ENCODE results near the gene LYSMD3. TPM values are rescaled to one million over a fixed set of nuclear protein-coding genes. Genes with fewer than 3 reads are reported as not detected.

Gene LYSMD3
- total and polyA plus RNA-seq, 4 donors = 11.5 to 26.8 (median 13.9) TPM

DNA sequence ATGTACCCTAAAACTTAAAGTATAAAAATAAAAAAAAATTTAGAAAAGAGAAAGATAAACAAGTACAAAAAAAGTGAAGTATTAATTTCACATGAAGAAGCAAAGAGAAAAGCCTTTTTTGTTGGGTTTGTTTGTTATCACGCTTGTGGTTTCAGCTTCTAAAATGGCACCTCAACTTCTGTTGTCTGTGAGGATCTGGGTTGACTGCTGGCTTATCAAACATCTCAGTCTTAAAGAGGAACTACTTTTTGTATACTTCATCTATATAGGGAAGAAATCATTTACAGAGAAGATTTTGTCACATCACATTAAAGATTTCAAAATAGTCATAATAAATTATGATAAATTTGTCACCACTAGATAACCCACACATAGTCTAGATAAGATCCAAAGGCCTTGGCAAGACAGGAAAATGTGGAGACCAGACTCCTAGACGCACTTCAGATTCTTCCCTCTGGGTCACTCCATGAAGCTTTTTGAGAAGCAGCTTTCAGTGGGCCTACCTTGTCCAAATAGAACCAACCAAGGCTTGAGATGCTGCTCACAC lies 20.4 kb upstream of the LYSMD3 start:
- no peak for DNase-seq (ENCODE audit: low read depth in 4 of 6, low spot score in 6 of 6)
- no peaks in the 10 kb centered on the region for H3K4me1 ChIP-seq (ENCODE audit: control insufficient read depth, insufficient read depth, low read length)
- H3K27ac ChIP-seq (ENCODE audit: low read depth, low read length) = no peak overlapping the region
- no peaks in the 10 kb centered on the region for H3K36me3 ChIP-seq (ENCODE audit: control insufficient read depth, insufficient read depth, low read length)
- WGBS (ENCODE audit: insufficient coverage) = no CpG with 5 or more reads among the region's 2 CpGs
- H3K4me3 ChIP-seq (ENCODE audit: low read depth, low read length) = no peak overlapping the region
- no peaks in the 10 kb centered on the region for H3K9me3 ChIP-seq (ENCODE audit: control insufficient read depth, insufficient read depth, low read length)
- no peaks in the 10 kb centered on the region for H3K27me3 ChIP-seq (ENCODE audit: control insufficient read depth, insufficient read depth, low read length)

DNA sequence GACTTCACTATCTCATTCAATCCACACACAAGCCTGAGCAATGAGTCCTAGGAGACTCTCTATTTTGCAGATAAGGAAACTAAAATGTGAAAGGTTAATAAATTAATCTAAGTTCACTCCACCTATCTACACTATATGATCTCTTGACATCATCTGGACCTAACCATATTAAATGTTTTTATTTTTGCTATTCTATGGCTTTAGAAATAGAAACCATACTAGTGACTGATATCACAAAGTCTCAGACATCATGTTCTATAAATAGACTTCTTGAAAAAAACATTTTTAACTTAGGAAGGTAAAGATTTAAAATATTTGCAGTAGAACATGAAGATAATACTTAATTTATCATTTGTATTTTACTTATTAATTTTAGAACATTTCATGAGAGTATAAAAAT lies 19.8 kb upstream of the LYSMD3 start:
- Histone ChIP-seq H3K27me3 (ENCODE audit: control insufficient read depth, insufficient read depth, low read length) (no peaks in the 10 kb centered on the region), H3K4me1 (ENCODE audit: control insufficient read depth, insufficient read depth, low read length) (no peaks in the 10 kb centered on the region), H3K36me3 (ENCODE audit: control insufficient read depth, insufficient read depth, low read length) (no peaks in the 10 kb centered on the region), H3K4me3 (ENCODE audit: low read depth, low read length) (no peak overlapping the region), H3K27ac (ENCODE audit: low read depth, low read length) (no peak overlapping the region), H3K9me3 (ENCODE audit: control insufficient read depth, insufficient read depth, low read length) (no peaks in the 10 kb centered on the region)
- no peak for DNase-seq (ENCODE audit: low read depth in 4 of 6, low spot score in 6 of 6)

DNA sequence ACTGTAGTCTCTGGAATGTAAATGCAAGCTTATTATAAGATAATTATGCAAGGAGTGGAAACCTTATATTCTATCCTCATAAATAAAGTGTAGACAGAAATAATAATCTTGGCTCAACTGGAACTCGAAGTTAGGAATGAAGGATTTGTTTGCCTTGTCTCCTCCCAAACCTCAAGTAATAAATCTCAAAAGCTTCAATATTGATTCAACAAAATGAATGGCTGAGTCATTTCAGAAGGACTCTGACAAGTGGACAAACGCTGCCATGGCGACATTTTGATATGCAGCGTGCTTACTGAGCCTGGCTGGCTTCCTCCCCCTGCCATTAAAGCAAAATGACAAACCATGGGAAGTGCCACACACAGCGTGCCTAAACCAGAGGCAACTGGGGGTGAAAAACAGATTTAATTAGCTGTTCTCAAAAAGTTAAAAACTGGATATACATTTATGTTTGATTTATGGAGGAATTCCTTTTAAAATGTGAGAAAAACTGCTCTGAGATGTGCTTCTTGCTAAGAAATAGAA lies 18.7 kb upstream of the LYSMD3 start:
- H3K9me3 ChIP-seq (ENCODE audit: control insufficient read depth, insufficient read depth, low read length) = no peaks in the 10 kb centered on the region
- no peak overlapping the region for H3K4me3 ChIP-seq (ENCODE audit: low read depth, low read length)
- H3K36me3 ChIP-seq (ENCODE audit: control insufficient read depth, insufficient read depth, low read length) = no peaks in the 10 kb centered on the region
- H3K27ac ChIP-seq (ENCODE audit: low read depth, low read length) = no peak overlapping the region
- DNase-seq (ENCODE audit: low read depth in 4 of 6, low spot score in 6 of 6) = peak in 1 of 6 donors; percentile 54
- H3K27me3 ChIP-seq (ENCODE audit: control insufficient read depth, insufficient read depth, low read length) = no peaks in the 10 kb centered on the region
- no peaks in the 10 kb centered on the region for H3K4me1 ChIP-seq (ENCODE audit: control insufficient read depth, insufficient read depth, low read length)
- WGBS (ENCODE audit: insufficient coverage) = 23% methylated on average over 3 of the region's 5 CpGs

DNA sequence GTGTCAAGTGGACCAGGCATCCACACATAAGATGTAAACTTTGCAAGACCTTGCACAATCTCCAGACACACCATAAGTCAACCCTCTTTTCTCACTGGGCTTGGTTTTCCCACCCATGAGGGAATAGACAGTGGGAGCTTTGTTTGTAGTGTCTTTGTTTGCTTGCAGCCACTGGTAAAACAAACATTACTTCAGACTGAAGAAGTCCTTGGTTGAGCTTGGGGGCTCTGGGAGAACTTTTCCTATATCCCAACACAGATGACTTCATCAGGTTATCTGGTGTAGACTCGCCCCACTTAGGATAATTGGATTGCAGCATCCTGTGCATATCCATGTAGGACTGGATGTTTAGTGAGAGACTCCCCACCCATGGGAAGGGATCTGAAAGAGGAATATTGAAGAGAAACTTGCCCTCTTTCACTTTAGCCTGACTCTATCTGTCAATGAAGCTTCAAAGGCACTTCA lies 17.7 kb upstream of the LYSMD3 start:
- no peaks in the 10 kb centered on the region for H3K36me3 ChIP-seq (ENCODE audit: control insufficient read depth, insufficient read depth, low read length)
- H3K4me3 ChIP-seq (ENCODE audit: low read depth, low read length) = no peak overlapping the region
- no peaks in the 10 kb centered on the region for H3K27me3 ChIP-seq (ENCODE audit: control insufficient read depth, insufficient read depth, low read length)
- H3K27ac ChIP-seq (ENCODE audit: low read depth, low read length) = peak overlapping the region; percentile 15
- H3K4me1 ChIP-seq (ENCODE audit: control insufficient read depth, insufficient read depth, low read length) = no peaks in the 10 kb centered on the region
- WGBS (ENCODE audit: insufficient coverage) = no CpG with 5 or more reads among the region's 1 CpG
- peak in 1 of 6 donors; percentile 51 for DNase-seq (ENCODE audit: low read depth in 4 of 6, low spot score in 6 of 6)
- no peaks in the 10 kb centered on the region for H3K9me3 ChIP-seq (ENCODE audit: control insufficient read depth, insufficient read depth, low read length)

DNA sequence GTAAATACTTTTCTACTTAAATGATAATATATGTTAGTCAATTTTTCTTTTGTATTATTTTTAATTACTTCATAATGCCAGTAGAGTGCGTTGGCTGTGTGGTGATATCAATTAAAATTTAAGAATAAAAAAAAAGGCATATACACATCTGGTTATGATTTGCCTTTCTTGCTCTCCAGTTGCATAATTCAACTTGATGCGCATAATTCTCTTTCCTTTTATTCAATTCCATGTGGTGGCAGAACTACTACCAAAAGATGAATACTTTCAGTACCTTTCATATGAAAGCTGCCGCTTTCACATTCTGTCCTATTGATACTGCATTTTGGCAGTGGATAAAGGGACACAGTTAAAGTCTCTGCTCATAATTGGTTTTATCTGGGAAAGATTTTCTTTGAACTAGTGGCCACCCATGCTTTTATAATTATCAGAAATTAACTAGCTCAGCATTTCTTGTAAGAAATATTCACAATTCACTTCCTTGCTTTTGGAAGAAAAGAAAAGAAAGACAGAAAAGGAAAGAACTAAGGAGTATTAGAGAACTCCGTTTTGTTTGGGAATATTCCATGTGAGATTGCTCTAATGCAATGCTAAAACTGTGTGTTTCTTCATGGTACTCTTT lies 16.9 kb upstream of the LYSMD3 start:
- Histone ChIP-seq H3K27ac (ENCODE audit: low read depth, low read length) (no peak overlapping the region), H3K4me3 (ENCODE audit: low read depth, low read length) (no peak overlapping the region), H3K4me1 (ENCODE audit: control insufficient read depth, insufficient read depth, low read length) (no peaks in the 10 kb centered on the region), H3K9me3 (ENCODE audit: control insufficient read depth, insufficient read depth, low read length) (no peaks in the 10 kb centered on the region), H3K27me3 (ENCODE audit: control insufficient read depth, insufficient read depth, low read length) (no peaks in the 10 kb centered on the region), H3K36me3 (ENCODE audit: control insufficient read depth, insufficient read depth, low read length) (no peaks in the 10 kb centered on the region)
- no CpG with 5 or more reads among the region's 4 CpGs for WGBS (ENCODE audit: insufficient coverage)
- no peak for DNase-seq (ENCODE audit: low read depth in 4 of 6, low spot score in 6 of 6)

DNA sequence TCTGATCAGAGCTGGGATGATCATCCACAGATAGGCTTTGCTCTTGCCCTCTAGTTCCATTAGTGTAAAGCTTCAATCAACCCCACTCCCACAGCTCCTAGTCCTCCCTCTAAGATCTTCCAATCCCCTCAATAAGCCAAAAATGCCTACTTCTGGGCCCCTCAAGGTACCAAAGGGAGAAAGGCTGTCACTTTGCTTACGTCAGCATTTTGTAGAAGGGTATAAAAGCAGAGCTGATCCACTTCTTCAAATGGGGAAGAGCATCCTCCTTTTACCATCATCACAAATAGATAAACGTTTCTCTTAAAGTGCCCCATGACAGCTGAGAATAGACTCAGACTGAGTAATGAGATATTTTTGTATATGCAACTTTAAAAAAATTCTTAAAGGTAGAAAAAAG lies 16.1 kb upstream of the LYSMD3 start:
- Histone ChIP-seq H3K27me3 (ENCODE audit: control insufficient read depth, insufficient read depth, low read length) (no peaks in the 10 kb centered on the region), H3K27ac (ENCODE audit: low read depth, low read length) (no peak overlapping the region), H3K4me3 (ENCODE audit: low read depth, low read length) (no peak overlapping the region), H3K4me1 (ENCODE audit: control insufficient read depth, insufficient read depth, low read length) (no peaks in the 10 kb centered on the region), H3K36me3 (ENCODE audit: control insufficient read depth, insufficient read depth, low read length) (no peaks in the 10 kb centered on the region), H3K9me3 (ENCODE audit: control insufficient read depth, insufficient read depth, low read length) (no peaks in the 10 kb centered on the region)
- no peak for DNase-seq (ENCODE audit: low read depth in 4 of 6, low spot score in 6 of 6)
- WGBS (ENCODE audit: insufficient coverage) = no CpG with 5 or more reads among the region's 2 CpGs

DNA sequence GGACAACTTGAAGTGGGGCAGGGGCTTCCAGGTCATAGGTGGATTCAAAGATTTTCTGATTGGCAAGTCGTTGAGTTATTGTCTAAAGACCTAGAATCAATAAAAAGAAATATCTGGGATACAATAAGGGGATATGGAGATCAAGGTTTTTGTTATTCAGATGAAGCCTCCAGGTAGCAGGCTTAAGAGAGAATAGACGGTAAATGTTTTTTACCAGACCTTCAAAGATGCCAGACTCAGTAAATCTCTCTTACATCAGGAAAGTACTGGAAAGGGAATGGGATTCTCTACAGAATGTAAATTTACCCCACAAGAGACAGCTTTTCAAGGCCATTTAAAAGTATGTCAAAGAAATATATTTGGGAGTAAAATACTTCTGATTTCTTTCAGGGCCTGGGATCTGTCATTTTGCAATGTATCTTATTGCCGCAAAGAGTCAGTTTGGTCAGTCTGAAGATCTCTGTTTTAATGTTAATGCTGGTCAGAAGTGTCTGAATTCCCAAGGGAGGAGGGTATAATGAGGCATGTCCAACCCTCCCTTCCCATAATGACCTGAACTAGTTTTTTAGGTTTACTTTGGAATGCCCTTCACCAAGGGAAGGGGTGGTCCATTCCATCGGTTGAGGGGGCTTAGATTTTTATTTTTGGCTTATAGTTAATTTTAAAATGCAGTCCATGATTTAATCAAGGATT lies 13.6 kb upstream of the LYSMD3 start:
- no peaks in the 10 kb centered on the region for H3K36me3 ChIP-seq (ENCODE audit: control insufficient read depth, insufficient read depth, low read length)
- 67% methylated on average over 1 of the region's 4 CpGs for WGBS (ENCODE audit: insufficient coverage)

DNA sequence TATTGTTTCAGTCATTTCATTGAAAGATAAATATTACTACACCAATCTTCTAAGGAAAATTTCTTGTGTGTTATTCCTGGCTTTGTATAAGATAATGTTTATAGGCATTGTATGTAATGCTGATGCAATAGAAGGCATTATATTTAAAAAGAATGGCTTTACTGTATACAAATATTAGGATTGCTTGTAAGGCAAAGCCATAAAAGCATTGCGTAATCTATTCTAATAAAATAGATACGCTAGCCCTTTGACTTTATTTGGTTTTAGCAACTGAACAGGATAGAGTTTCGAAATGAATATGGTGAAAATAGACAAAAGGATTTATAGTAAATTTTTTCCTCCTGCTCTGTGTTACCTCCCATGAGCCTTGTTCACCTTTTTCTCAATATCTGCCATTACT lies 5.5 kb upstream of the LYSMD3 start:
- no peak for DNase-seq (ENCODE audit: low read depth in 4 of 6, low spot score in 6 of 6)
- H3K27ac ChIP-seq (ENCODE audit: low read depth, low read length) = no peak overlapping the region
- no CpG with 5 or more reads among the region's 3 CpGs for WGBS (ENCODE audit: insufficient coverage)
- no peaks in the 10 kb centered on the region for H3K4me1 ChIP-seq (ENCODE audit: control insufficient read depth, insufficient read depth, low read length)
- H3K4me3 ChIP-seq (ENCODE audit: low read depth, low read length) = no peak overlapping the region
- no peaks in the 10 kb centered on the region for H3K27me3 ChIP-seq (ENCODE audit: control insufficient read depth, insufficient read depth, low read length)
- no peaks in the 10 kb centered on the region for H3K9me3 ChIP-seq (ENCODE audit: control insufficient read depth, insufficient read depth, low read length)
- no peaks in the 10 kb centered on the region for H3K36me3 ChIP-seq (ENCODE audit: control insufficient read depth, insufficient read depth, low read length)

More for the DNA sequence above, 13.6 kb upstream of the LYSMD3 start:
- Histone ChIP-seq H3K4me1 (ENCODE audit: control insufficient read depth, insufficient read depth, low read length) (no peaks in the 10 kb centered on the region), H3K27me3 (ENCODE audit: control insufficient read depth, insufficient read depth, low read length) (no peaks in the 10 kb centered on the region), H3K9me3 (ENCODE audit: control insufficient read depth, insufficient read depth, low read length) (no peaks in the 10 kb centered on the region), H3K27ac (ENCODE audit: low read depth, low read length) (no peak overlapping the region), H3K4me3 (ENCODE audit: low read depth, low read length) (no peak overlapping the region)
- DNase-seq (ENCODE audit: low read depth in 4 of 6, low spot score in 6 of 6) = no peak

DNA sequence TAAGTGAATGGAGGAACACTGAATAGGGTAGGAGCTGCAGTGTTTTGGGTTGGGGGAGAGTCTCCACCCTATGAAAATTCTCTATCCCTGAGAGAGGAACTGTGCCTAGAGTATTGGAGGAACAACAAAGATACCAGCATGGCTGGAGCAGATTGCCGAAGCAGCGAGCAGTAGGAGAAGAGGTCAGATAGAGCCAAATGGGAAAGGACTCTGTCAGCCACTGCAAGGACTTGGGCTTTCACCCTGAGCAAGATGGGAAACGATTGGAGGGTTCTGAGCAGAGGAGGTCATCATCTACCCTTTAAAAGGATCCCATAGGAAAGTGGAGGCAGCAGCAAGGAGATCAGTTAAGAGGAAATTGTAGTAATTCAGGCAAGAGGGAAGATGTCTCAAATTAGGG lies 4.4 kb upstream of the LYSMD3 start:
- no peaks in the 10 kb centered on the region for H3K27me3 ChIP-seq (ENCODE audit: control insufficient read depth, insufficient read depth, low read length)
- 85% methylated on average over 2 of the region's 3 CpGs for whole genome bisulfite sequencing (ENCODE audit: insufficient coverage)
- H3K9me3 ChIP-seq (ENCODE audit: control insufficient read depth, insufficient read depth, low read length) = no peaks in the 10 kb centered on the region
- H3K27ac ChIP-seq (ENCODE audit: low read depth, low read length) = no peak overlapping the region
- DNase-seq (ENCODE audit: low read depth in 4 of 6, low spot score in 6 of 6) = no peak
- no peaks in the 10 kb centered on the region for H3K36me3 ChIP-seq (ENCODE audit: control insufficient read depth, insufficient read depth, low read length)
- peaks cover 5% of the 10 kb centered on the region for H3K4me1 ChIP-seq (ENCODE audit: control insufficient read depth, insufficient read depth, low read length)
- H3K4me3 ChIP-seq (ENCODE audit: low read depth, low read length) = no peak overlapping the region

All from spinal cord (tissue), 10 donors.